SK-N-MC (cell line): ENCODE data around the gene DIPK2B.

Source experiments
- EZH2 ChIP-seq: fragments of 200-600 bp; sonication (generic); IDR thresholded peaks from one replicate; pipeline ENCODE4 v1.6.1; 2017; ENCODE audit warnings: antibody characterized with exemption
- FOXP2 ChIP-seq: optimal IDR thresholded peaks from 2 replicates; pipeline ENCODE3; 2011; ENCODE audit warnings: mild to moderate bottlenecking, moderate library complexity; ENCODE audit not compliant: insufficient read depth; ENCODE audit errors: extremely low read length, control extremely low read depth
- POLR2AphosphoS5 ChIP-seq: IDR thresholded peaks from 2 replicates; pipeline ENCODE4 v1.6.1; 2012; ENCODE audit warnings: mild to moderate bottlenecking, low read depth, low read length, borderline replicate concordance

GRCh38 chrX:45164995-45165394 is 35.7 kb downstream of the DIPK2B start:
- TF ChIP-seq POLR2AphosphoS5, result no peak
- no peak for TF ChIP-seq EZH2
- no peak for TF ChIP-seq FOXP2
